Activated B cell treated with CpG ODN at 0.5 μM for 24 hours (primary cell): ENCODE measurements around the gene SOX18. TPM values are rescaled to one million over a fixed set of nuclear protein-coding genes. Genes with fewer than 3 reads are reported as not detected.

Experiments
- ATAC-seq: fragments of 200-7000 bp; cut with Tn5 transposase; one replicate; pipeline ENCODE4 v1.10.0; 2021; ENCODE audit warnings: low read depth, mild to moderate bottlenecking, moderate library complexity
- CTCF ChIA-PET: fragments of 350-600 bp; sonication (Branson Sonifier 250); formaldehyde crosslinking; loops from one replicate; lab custom pipeline; 2021; ENCODE audit warnings: antibody characterized with exemption; lab: Charles Lee
- POLR2A ChIA-PET: fragments of 350-600 bp; sonication (Branson Sonifier 250); formaldehyde crosslinking; loops from one replicate; lab custom pipeline; 2021; ENCODE audit warnings: antibody characterized with exemption; lab: Charles Lee
- DNase-seq: peaks from one replicate; pipeline ENCODE4 v3.0.0; 2022
- H3K27ac Mint-ChIP-seq: one replicate; pipeline ENCODE4 v1.8.0; 2020; ENCODE audit warnings: mixed read lengths
- H3K27me3 Mint-ChIP-seq: one replicate; pipeline ENCODE4 v1.8.0; 2021; ENCODE audit warnings: mixed read lengths
- H3K36me3 Mint-ChIP-seq: one replicate; pipeline ENCODE4 v1.8.0; 2021; ENCODE audit warnings: low read depth, mixed read lengths
- H3K4me1 Mint-ChIP-seq: one replicate; pipeline ENCODE4 v1.8.0; 2021; ENCODE audit warnings: mixed read lengths
- H3K4me3 Mint-ChIP-seq: one replicate; pipeline ENCODE4 v1.8.0; 2020; ENCODE audit warnings: mild to moderate bottlenecking, mixed read lengths
- H3K9me3 Mint-ChIP-seq: one replicate; pipeline ENCODE4 v1.8.0; 2020; ENCODE audit warnings: mixed read lengths
- intact Hi-C: fragments of 100-400 bp; cut with micrococcal nuclease; formaldehyde crosslinking; loops from one replicate; pipeline ENCODE4 v1.15.1; 2024
- total RNA-seq: library from RNA; stranded (reverse); gene quantifications from 2 replicates; pipeline ENCODE4 v1.2.3, GENCODE V29; 2022
- TF ChIP-seq, protein P1 (sequence below): fragments of 200-600 bp; IDR thresholded peaks from one replicate; pipeline ENCODE4 v1.8.0; 2022; ENCODE audit warnings: antibody characterized with exemption, mild to moderate bottlenecking

Gene SOX18
- total RNA-seq, 1 donor from 2014 or later = not detected

DNA sequence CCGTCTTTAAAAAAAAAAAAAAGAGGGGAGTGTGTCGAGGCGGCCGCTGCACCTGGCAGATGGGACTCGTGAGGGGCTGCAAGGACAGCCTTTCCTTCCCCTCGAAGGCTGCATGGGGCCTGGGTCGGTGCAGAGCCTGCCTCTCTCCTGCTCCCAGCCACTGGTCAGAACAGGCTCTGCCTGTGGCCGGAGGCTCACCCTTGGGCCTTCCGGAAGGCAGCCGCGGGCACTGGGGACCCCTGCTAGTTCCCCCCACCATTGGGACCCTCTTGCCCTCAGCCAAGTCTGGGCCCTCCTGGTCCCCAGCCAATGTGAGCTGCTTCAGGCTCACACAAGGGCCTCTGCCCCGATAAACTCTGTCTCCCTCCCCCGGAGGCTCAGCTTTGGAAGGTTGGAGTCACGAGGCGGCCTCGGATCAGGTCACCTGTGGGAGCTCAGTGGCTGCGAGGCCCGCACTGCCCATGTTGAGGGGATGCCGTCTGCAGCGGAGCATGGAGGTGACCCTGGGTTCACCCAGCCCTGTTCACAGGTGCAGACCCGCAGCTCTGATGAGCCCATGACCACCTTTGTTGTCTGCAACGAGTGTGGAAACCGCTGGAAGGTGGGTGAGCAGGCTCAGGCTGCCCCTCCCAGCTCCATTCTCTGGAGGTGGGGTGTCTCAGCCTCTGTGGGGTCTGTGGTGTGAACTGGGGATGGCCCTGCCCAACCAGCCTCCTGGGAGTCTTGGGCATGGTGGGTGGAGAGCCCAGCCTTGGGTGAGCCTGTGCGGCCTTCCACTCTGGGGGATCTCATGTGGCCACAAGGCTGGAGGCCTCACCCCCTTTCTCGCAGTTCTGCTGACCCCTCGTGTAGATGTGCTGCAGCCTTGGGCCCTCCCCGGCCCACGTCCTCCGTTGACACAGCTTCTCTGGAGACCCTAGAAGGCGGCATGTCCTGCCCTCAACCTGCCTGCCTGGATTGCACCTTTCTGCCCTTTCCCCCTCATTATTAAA, 22.2 kb upstream of the SOX18 start:
- ChIA-PET POLR2A (interaction anchor here (1.1 kb wide), 1 partner anchor 207 kb away, joined by 3 read pairs; the partner anchor contains the start of gene TPD52L2), CTCF (interaction anchor here (1.8 kb wide), 1 partner anchor 33 kb away, joined by 4 read pairs; no protein-coding TSS in a partner anchor)
- Mint-ChIP-seq H3K27ac (peak overlapping the region; percentile 50), H3K4me3 (no peak overlapping the region), H3K4me1 (peaks cover 67% of the 10 kb centered on the region), H3K9me3 (no peaks in the 10 kb centered on the region), H3K36me3 (peaks cover 37% of the 10 kb centered on the region), H3K27me3 (no peaks in the 10 kb centered on the region)
- no peak for DNase-seq
- peak; percentile 14 for ATAC-seq
- TF ChIP-seq, protein P1, sequence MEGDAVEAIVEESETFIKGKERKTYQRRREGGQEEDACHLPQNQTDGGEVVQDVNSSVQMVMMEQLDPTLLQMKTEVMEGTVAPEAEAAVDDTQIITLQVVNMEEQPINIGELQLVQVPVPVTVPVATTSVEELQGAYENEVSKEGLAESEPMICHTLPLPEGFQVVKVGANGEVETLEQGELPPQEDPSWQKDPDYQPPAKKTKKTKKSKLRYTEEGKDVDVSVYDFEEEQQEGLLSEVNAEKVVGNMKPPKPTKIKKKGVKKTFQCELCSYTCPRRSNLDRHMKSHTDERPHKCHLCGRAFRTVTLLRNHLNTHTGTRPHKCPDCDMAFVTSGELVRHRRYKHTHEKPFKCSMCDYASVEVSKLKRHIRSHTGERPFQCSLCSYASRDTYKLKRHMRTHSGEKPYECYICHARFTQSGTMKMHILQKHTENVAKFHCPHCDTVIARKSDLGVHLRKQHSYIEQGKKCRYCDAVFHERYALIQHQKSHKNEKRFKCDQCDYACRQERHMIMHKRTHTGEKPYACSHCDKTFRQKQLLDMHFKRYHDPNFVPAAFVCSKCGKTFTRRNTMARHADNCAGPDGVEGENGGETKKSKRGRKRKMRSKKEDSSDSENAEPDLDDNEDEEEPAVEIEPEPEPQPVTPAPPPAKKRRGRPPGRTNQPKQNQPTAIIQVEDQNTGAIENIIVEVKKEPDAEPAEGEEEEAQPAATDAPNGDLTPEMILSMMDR = no peak
- intact Hi-C loops = no loop called here

DNA sequence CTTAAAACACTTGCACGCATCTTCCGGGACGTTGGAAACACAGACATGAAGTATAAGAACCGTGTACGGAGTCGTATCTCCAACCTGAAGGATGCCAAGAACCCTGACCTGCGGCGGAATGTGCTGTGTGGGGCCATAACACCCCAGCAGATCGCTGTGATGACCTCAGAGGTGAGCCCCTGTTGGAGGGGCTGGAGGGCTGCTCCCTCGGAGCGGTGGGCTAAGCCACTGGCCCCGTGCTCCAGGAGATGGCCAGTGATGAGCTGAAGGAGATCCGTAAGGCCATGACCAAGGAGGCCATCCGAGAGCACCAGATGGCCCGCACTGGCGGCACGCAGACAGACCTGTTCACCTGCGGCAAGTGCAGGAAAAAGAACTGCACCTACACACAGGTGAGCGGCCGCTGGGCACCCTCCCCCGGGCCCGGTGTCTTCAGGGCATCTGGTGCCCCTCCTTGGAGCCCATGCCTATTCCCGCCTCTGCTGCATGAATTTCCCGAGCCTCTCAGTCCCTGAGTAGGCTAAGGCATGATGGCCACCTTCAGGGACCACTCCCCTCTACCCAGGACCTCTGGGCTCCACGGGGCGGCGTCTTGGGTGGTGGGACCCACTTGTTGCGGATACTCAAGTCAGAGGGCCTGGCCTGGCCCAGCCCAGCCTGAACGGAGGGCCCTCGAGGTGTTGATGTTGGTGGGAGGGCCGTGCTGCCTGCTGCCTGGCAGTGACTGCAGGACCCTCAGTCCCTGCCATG, 21.0 kb upstream of the SOX18 start:
- Mint-ChIP-seq H3K36me3 (peaks cover 30% of the 10 kb centered on the region), H3K27me3 (no peaks in the 10 kb centered on the region), H3K4me1 (peaks cover 67% of the 10 kb centered on the region), H3K9me3 (no peaks in the 10 kb centered on the region), H3K27ac (no peak overlapping the region), H3K4me3 (no peak overlapping the region)
- ATAC-seq (no peak), DNase-seq (no peak)
- POLR2A ChIA-PET = interaction anchor here (0.9 kb wide), 1 partner anchor 31 kb away, joined by 4 read pairs; no protein-coding TSS in a partner anchor
- intact Hi-C loops = no loop called here
- CTCF ChIA-PET = interaction anchor here (1.1 to 2.5 kb wide), 5 partner anchors 9 to 41 kb away, joined by 3 to 11 read pairs (median 3); partner anchors contain the start of genes LKAAEAR1 and RGS19
- TF ChIP-seq, protein P1 = no peak

DNA sequence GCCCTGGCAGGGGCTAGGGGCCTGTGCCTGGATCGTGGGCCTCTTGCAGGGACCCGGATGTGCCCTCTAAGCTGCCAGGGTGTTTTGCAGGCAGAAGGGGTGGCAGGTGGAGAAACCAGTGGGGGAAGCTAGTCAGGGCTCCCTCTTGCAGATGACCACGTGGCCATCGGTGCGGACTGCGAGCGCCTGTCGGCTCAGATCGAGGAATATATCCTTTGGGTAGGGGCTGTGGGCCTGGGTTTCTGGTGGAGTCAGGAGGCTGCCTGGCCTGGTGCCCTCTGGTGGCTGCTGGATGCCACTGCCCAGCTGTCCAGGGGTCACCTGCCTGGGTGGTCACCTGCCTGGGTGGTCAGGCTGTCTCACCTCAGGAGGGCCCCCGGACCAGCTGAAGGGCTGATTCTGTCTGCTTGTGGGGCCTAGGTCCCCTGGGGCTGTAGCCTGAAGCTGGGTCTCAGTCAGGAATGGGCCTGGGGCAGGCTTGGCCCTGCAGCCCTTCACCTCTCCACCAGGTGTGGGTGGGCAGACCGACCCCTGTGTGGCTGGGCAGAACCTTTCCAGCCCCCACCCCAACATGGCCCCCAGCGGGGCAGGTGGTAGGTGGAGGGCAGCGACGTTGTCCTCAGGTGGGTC, 20.3 kb upstream of the SOX18 start:
- ATAC-seq = no peak
- TF ChIP-seq, protein P1 = no peak
- intact Hi-C loops = loop anchor here (1.0 to 10.0 kb wide), 2 partner anchors 30 to 445 kb away; partner anchors contain the start of gene GMEB2
- no peaks in the 10 kb centered on the region for H3K9me3 Mint-ChIP-seq
- CTCF ChIA-PET = interaction anchor here (1.1 to 2.5 kb wide), 5 partner anchors 9 to 42 kb away, joined by 3 to 11 read pairs (median 3); partner anchors contain the start of genes LKAAEAR1 and RGS19
- H3K27me3 Mint-ChIP-seq = no peaks in the 10 kb centered on the region
- no peak for DNase-seq
- POLR2A ChIA-PET = interaction anchor here (0.6 to 0.9 kb wide), 2 partner anchors 30 to 51 kb away, joined by 4 to 6 read pairs; no protein-coding TSS in a partner anchor
- H3K4me1 Mint-ChIP-seq = peaks cover 71% of the 10 kb centered on the region
- no peak overlapping the region for H3K27ac Mint-ChIP-seq
- no peak overlapping the region for H3K4me3 Mint-ChIP-seq
- peaks cover 24% of the 10 kb centered on the region for H3K36me3 Mint-ChIP-seq

DNA sequence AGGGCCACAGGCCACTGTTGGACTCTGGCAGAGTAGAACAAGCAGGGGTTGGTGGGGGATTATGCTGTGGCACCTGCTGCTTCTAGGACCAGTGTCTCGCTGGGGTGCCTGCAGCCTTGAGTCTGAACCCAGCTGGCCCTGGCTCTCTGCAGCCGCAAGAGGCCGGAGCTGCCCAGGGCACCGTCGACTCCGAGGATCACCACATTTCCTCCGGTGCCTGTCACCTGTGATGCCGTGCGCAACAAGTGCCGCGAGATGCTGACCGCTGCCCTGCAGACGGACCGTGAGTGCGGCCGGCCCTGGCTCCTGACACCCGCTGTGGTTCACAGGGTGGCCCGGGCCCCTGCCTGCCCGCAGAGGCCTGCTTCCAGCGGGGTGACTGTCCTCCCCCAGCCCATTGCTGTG, 19.8 kb upstream of the SOX18 start:
- Mint-ChIP-seq H3K27ac (no peak overlapping the region), H3K36me3 (peaks cover 19% of the 10 kb centered on the region), H3K27me3 (no peaks in the 10 kb centered on the region), H3K4me1 (peaks cover 73% of the 10 kb centered on the region), H3K4me3 (no peak overlapping the region), H3K9me3 (no peaks in the 10 kb centered on the region)
- ATAC-seq = no peak
- ChIA-PET CTCF (interaction anchor here (0.8 to 2.5 kb wide), 8 partner anchors 9 to 96 kb away, joined by 3 to 11 read pairs (median 3); partner anchors contain the start of genes LKAAEAR1 and RGS19), POLR2A (interaction anchor here (0.6 to 5.6 kb wide), 3 partner anchors 8 to 51 kb away, joined by 4 to 77 read pairs (median 6); partner anchors contain the start of genes OPRL1 and RGS19)
- intact Hi-C loops = loop anchor here (1.0 to 10.0 kb wide), 2 partner anchors 30 to 444 kb away; partner anchors contain the start of gene GMEB2
- DNase-seq = no peak
- TF ChIP-seq, protein P1 = no peak
